HUES48 (cell line): ENCODE measurements around the gene CLRN3.

Experiments used
- H3K27ac ChIP-seq: one replicate; pipeline ENCODE4 v1.7.0; 2013; ENCODE audit warnings: low read depth, low read length, inconsistent platforms
- H3K27me3 ChIP-seq: 2 replicates; pipeline ENCODE4 v1.6.1; 2013; ENCODE audit warnings: mild to moderate bottlenecking, low read length; ENCODE audit not compliant: control insufficient read depth, insufficient read depth
- H3K36me3 ChIP-seq: 2 replicates; pipeline ENCODE4 v1.6.1; 2013; ENCODE audit warnings: low read length; ENCODE audit not compliant: control insufficient read depth, insufficient read depth
- H3K4me1 ChIP-seq: 2 replicates; pipeline ENCODE4 v1.6.1; 2013; ENCODE audit warnings: mild to moderate bottlenecking, low read length; ENCODE audit not compliant: control insufficient read depth, insufficient read depth
- H3K4me3 ChIP-seq: 2 replicates; pipeline ENCODE4 v1.5.1; 2013; ENCODE audit warnings: mild to moderate bottlenecking, low read depth, low read length
- H3K9ac ChIP-seq: 2 replicates; pipeline ENCODE4 v1.6.1; 2013; ENCODE audit warnings: mild to moderate bottlenecking, low read depth, low read length, moderate library complexity
- H3K9me3 ChIP-seq: 2 replicates; pipeline ENCODE4 v1.6.1; 2013; ENCODE audit warnings: low read length; ENCODE audit not compliant: control insufficient read depth, insufficient read depth

Gene CLRN3

DNA sequence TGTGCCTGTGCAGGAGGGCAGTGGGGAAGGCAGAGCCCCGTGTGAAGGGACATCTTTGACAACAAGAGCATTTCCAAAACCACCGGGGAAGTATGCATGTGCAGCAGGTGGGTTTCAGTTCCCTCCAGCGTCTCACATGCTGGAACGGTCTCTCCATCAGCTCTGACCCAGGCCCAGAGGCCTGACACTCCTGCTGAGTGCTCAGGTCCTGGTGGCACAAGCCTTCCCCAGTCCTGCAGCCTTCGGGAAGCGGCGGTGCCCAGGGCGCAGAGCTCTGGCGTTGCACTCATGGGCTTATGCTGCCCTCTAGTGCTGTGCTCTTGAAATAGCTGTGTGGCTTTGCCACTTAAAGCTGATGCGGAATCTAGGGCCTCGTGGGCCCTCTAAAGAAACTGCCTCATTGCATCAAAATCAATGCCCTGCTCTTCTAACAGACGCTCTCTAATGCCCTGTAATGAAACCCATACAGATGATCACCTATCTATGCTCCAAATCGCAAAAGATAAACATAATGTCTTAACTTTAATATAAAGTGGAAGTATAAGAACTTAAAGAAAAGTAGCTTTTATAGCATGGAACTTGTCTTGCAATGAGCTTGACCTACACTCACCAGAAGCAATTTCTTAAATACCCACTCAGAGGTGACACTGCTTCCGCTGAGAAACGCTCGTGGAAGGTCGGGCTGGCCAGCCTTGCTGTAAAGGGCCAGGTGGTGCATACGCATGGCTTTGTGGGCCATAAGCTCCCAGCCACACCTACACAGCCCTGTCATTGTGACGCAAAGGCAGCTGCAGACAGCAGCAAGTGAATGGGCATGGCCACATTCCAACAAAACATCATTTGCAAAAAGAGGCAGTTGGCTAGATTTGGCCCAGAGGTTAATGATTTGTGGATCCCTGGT lies 38.6 kb downstream of the CLRN3 start:
- Histone ChIP-seq H3K9ac (no peak overlapping the region), H3K4me1 (peaks cover 4% of the 10 kb centered on the region; the same call in 1 of the 2 replicates), H3K27me3 (no peaks in the 10 kb centered on the region), H3K36me3 (no peaks in the 10 kb centered on the region), H3K9me3 (no peaks in the 10 kb centered on the region), H3K27ac (no peak overlapping the region), H3K4me3 (no peak overlapping the region)

DNA sequence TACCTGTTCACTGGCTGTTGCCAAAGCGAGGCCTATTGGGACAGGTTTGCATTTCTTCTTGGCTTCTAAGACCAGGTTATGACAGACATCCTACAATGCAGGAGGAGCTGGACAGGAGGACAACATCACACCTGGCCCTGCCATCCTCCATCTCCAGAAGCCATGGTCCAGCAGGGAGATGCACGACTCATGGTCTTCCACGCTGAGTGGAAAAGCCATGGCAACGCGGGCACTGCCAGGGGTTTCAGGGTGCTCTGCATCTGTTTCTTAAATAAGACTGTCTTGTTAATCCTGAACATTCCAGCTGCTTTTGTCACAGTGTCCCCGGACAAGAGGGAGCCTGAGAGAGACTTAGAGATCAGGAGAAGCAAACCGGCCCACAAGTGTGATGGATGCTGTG lies 40.3 kb downstream of the CLRN3 start:
- no peak overlapping the region for H3K9ac ChIP-seq
- no peaks in the 10 kb centered on the region for H3K27me3 ChIP-seq
- no peaks in the 10 kb centered on the region for H3K9me3 ChIP-seq
- H3K36me3 ChIP-seq, result no peaks in the 10 kb centered on the region
- H3K4me3 ChIP-seq, result no peak overlapping the region
- H3K4me1 ChIP-seq, result peaks cover 4% of the 10 kb centered on the region; the same call in 1 of the 2 replicates
- no peak overlapping the region for H3K27ac ChIP-seq

DNA sequence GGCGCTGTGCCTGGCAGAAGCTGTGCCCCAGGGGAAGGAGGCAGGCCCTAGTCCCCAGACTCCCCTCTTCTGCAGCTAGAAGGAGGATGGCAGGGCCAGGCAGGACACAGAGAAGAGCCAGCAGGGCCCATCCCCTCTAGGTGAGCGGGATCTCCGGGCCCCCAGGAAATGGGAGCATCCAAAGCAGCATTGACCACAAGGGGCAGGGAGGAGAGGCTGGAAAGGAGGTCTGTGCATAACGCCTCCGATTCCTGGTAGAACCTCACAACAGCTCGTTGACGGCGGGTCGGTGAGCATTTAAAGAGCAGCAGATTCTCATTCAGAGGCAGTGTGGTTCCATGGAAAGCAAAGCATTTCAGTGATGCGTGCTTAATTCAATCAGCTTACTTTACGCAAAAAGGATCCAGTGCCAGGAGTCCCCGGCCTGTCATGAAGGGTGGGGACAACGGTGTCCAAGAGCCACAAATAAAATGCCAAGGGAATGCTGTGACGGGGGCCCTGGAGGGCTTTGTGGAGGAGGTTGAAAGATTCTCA lies 41.0 kb downstream of the CLRN3 start:
- no peaks in the 10 kb centered on the region for H3K27me3 ChIP-seq
- peaks cover 4% of the 10 kb centered on the region; the same call in 1 of the 2 replicates for H3K4me1 ChIP-seq
- no peak overlapping the region for H3K27ac ChIP-seq
- H3K9ac ChIP-seq, result no peak overlapping the region
- no peaks in the 10 kb centered on the region for H3K9me3 ChIP-seq
- H3K4me3 ChIP-seq, result no peak overlapping the region
- no peaks in the 10 kb centered on the region for H3K36me3 ChIP-seq

DNA sequence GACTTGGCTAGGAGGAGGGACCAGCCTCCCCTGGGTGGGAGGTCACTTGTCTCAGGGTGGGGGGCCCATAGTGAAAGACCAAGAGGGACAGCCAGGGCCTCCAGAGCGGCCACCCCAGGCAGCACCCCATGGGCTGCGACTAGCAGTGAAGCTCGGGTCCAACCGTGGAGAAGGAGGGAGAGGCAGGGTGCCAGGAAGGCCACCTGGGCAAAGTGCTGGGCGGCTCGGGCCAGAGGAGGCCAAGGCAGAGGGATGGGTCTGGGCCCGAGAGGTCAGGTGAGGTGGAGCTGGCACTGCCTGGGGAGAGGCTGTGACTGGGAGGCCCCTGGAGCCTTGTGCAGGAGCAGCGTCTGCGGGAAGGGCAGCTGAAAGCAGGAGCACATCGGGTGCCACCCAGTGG lies 41.8 kb downstream of the CLRN3 start:
- no peaks in the 10 kb centered on the region for H3K27me3 ChIP-seq
- peaks cover 4% of the 10 kb centered on the region; the same call in 1 of the 2 replicates for H3K4me1 ChIP-seq
- no peak overlapping the region for H3K9ac ChIP-seq

DNA sequence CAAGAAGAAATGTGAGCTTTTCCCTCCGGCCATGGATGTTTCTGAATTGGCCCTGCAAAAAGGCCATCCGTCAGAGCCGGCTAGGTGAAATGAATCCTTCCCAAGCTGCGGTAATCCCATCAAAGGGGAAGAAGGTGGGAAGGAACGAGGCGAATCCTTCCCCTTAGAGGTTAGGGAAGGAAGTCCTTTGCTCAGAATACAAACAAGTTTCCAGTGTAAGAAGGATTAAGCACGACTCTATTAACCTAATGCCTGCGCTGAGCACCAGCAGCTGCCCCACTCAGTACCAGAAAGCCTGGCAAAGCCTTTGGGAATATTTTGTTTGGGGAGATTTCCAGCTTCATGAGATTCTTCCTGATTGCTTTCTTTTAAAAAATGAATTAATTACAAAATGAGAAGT lies 42.8 kb downstream of the CLRN3 start:
- H3K27ac ChIP-seq, result no peak overlapping the region
- no peaks in the 10 kb centered on the region for H3K27me3 ChIP-seq
- no peak overlapping the region for H3K9ac ChIP-seq
- no peaks in the 10 kb centered on the region for H3K36me3 ChIP-seq
- peaks cover 4% of the 10 kb centered on the region; the same call in 1 of the 2 replicates for H3K4me1 ChIP-seq
- H3K9me3 ChIP-seq, result no peaks in the 10 kb centered on the region
- H3K4me3 ChIP-seq, result no peak overlapping the region

More for the DNA sequence above, 41.8 kb downstream of the CLRN3 start:
- Histone ChIP-seq H3K4me3 (no peak overlapping the region), H3K9me3 (no peaks in the 10 kb centered on the region), H3K36me3 (no peaks in the 10 kb centered on the region), H3K27ac (no peak overlapping the region)

DNA sequence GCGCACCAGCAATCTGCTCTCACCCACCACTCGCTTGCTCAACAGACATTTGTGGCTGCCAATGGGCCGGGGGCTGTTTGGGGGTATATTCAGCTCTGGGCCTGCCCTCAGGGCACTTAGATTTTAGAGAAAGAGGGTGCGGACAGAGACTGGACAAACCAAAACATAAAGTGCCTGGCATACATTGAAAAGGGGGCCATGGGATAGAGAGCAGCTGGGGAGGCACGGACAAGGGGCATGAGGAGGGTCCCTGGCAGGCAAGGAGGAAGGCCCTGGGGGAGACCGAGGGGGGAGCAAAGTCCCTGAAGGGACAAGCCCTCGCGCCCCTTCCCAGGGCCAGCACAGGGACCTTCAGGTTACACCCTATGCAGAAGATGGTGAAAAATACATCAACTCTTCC lies 43.5 kb downstream of the CLRN3 start:
- Histone ChIP-seq H3K36me3 (no peaks in the 10 kb centered on the region), H3K27ac (no peak overlapping the region), H3K9ac (no peak overlapping the region), H3K27me3 (no peaks in the 10 kb centered on the region), H3K4me1 (peaks cover 2% of the 10 kb centered on the region; the same call in 1 of the 2 replicates), H3K4me3 (no peak overlapping the region), H3K9me3 (no peaks in the 10 kb centered on the region)

DNA sequence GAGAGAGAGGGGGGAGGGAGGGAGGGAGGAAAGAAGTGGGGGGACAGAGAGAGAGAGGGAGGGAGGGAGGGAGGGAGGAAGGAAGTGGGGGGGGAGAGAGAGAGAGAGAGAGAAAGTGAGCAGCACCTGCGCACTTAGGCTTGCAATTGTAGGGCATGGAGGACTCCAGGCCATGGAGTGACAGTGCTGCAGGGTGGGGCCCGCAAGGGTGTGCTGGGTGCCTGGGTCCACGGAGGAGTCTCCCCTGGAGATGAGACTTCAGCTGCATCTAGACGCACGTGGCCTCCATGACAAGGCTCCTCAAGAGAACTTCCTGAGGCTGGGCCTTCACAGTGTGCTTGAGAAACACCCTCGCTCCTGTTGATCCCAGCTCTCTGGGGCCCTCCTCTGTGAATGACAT lies 44.5 kb downstream of the CLRN3 start:
- Histone ChIP-seq H3K9ac (no peak overlapping the region), H3K27ac (no peak overlapping the region), H3K4me3 (no peak overlapping the region), H3K27me3 (no peaks in the 10 kb centered on the region), H3K4me1 (no peaks in the 10 kb centered on the region), H3K36me3 (no peaks in the 10 kb centered on the region), H3K9me3 (no peaks in the 10 kb centered on the region)

DNA sequence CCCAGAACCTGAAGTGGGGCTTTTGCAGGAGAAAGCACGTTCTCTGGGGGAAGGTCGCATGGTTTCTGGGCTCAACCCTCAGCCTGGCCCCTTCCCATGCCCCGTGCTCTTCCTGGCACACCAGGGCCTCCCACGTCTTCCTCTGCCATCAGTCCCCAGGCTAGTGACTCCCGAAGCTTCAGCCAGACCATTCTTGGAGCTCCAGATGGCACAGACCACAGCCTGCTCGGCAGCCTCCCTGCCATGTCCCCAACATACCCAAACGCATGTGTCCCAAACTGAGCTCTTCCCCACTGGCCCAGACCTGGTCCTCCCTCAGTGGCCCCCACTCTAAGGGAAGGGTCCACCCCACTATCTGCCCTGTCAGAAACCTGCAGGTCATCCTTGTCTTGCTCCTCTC lies 47.0 kb downstream of the CLRN3 start:
- H3K9ac ChIP-seq, result no peak overlapping the region
- no peaks in the 10 kb centered on the region for H3K9me3 ChIP-seq
- no peaks in the 10 kb centered on the region for H3K4me1 ChIP-seq
- no peaks in the 10 kb centered on the region; the same call in 1 of the 2 replicates for H3K27me3 ChIP-seq
- no peaks in the 10 kb centered on the region for H3K36me3 ChIP-seq
- H3K4me3 ChIP-seq, result no peak overlapping the region
- no peak overlapping the region for H3K27ac ChIP-seq

DNA sequence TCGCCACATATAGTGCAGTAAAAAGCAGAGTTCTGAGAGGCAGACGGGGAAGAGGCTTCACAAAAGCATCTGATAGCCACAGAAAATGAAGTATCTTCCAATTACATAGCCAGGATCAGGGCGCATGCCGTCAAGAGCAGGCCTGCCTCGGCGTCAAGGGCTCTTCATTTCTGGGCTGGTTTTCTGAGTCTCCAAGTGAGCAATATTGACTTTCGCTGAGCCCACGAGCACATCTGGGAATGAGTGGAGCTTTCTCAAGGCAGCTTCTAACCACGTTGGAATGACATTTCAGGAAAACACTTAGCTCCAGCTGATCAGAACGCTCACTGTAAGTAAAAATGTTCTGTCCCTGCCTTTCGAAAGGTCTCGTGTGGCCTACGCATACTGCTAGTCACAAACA lies 51.9 kb downstream of the CLRN3 start:
- H3K4me1 ChIP-seq, result no peaks in the 10 kb centered on the region
- no peaks in the 10 kb centered on the region for H3K9me3 ChIP-seq
- no peaks in the 10 kb centered on the region; the same call in 1 of the 2 replicates for H3K27me3 ChIP-seq
- H3K4me3 ChIP-seq, result no peak overlapping the region
- no peak overlapping the region for H3K27ac ChIP-seq
- H3K9ac ChIP-seq, result no peak overlapping the region
- no peaks in the 10 kb centered on the region for H3K36me3 ChIP-seq

DNA sequence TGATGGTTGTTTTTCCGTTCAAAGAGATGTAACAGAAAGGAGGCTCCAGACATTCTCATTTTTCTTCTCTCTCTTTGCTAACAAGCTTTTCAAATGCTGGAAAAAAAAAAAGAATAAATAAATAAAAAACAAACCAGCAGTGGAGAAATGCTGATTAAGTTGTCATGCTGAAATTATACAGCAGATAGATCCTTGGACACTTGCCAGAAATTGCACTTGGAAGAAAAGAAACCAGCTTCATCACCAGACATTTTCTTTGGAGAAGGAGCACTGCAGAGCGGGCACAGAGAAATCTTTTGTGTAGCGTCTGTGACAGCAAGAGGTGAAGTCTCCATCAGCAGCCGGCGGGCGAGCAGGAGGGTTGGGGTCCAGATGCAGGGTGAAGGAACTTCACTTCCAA lies 55.8 kb downstream of the CLRN3 start:
- Histone ChIP-seq H3K27ac (no peak overlapping the region), H3K9me3 (no peaks in the 10 kb centered on the region)

DNA sequence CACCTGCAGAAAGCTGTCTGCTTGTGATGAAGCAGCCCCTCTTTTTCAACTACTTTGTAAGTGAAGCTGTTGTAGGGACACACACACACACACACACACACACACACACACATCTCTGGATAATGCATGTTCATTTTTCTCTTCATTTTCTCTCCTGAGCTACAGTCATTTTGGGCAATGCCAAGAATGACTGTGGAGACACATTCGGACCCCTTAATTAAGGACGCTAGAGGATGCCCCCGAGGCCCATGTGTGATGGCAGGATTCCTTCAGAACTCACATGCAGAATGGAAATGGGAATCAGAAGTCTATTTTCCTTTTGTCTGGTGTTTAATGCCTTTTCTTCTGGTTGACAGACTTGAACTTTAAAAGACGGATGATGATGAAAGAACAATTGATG lies 56.6 kb downstream of the CLRN3 start:
- H3K4me1 ChIP-seq, result 0 out of 2 replicates have a peak, but pooled peaks cover 3% of the 10 kb centered on the region
- H3K36me3 ChIP-seq, result no peaks in the 10 kb centered on the region
- H3K27ac ChIP-seq, result no peak overlapping the region
- H3K9me3 ChIP-seq, result no peaks in the 10 kb centered on the region
- H3K4me3 ChIP-seq, result no peak overlapping the region
- H3K27me3 ChIP-seq, result no peaks in the 10 kb centered on the region
- H3K9ac ChIP-seq, result no peak overlapping the region

More for the DNA sequence above, 55.8 kb downstream of the CLRN3 start:
- Histone ChIP-seq H3K4me3 (no peak overlapping the region), H3K9ac (no peak overlapping the region), H3K4me1 (0 out of 2 replicates have a peak, but pooled peaks cover 3% of the 10 kb centered on the region), H3K36me3 (no peaks in the 10 kb centered on the region), H3K27me3 (no peaks in the 10 kb centered on the region; the same call in 1 of the 2 replicates)
